Gastrocnemius medialis (tissue), 4 donors: ENCODE data around the gene ATP11B.

Experiments used
- POLR2A ChIP-seq, 2 donors: fragments of 450-650 bp; IDR thresholded peaks; one replicate each; pipeline ENCODE4 v1.6.1; 2017; ENCODE audit warnings: antibody characterized with exemption in 2 of 2, mild to moderate bottlenecking in 2 of 2, moderate library complexity in 2 of 2
- TF ChIP-seq, protein P1 (sequence below), 5 experiments: fragments of 450-650 bp in 3 of 5; fragments of 200-600 bp in 2 of 5; sonication (generic) in 2 of 5; IDR thresholded peaks in 4 of 5; conservative IDR thresholded peaks in 1 of 5; 1 replicate in 4 of 5; 2 replicates in 1 of 5; pipeline ENCODE4 v1.5.1; 2016 to 2019; ENCODE audit warnings: antibody characterized with exemption in 5 of 5, mild to moderate bottlenecking in 3 of 5, moderate library complexity in 3 of 5

- TF ChIP-seq, protein P1, sequence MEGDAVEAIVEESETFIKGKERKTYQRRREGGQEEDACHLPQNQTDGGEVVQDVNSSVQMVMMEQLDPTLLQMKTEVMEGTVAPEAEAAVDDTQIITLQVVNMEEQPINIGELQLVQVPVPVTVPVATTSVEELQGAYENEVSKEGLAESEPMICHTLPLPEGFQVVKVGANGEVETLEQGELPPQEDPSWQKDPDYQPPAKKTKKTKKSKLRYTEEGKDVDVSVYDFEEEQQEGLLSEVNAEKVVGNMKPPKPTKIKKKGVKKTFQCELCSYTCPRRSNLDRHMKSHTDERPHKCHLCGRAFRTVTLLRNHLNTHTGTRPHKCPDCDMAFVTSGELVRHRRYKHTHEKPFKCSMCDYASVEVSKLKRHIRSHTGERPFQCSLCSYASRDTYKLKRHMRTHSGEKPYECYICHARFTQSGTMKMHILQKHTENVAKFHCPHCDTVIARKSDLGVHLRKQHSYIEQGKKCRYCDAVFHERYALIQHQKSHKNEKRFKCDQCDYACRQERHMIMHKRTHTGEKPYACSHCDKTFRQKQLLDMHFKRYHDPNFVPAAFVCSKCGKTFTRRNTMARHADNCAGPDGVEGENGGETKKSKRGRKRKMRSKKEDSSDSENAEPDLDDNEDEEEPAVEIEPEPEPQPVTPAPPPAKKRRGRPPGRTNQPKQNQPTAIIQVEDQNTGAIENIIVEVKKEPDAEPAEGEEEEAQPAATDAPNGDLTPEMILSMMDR (IDR thresholded peaks at IDR 0.05 in 4 of 5, conservative IDR thresholded peaks at IDR 0.05 in 1 of 5), result no peak
- TF ChIP-seq POLR2A (IDR thresholded peaks at IDR 0.05), result no peak
Measured at GRCh38 chr3:182948305-182948704, 155.0 kb downstream of the ATP11B start.
